HG03457 (cell line): Measurements from ENCODE around the gene MMP15.
"Not testable (repeated sequence)": the region's sequence is repeated elsewhere in the genome, so short reads cannot be mapped to it uniquely, and the experiment has no call there.

Experiments
- ATAC-seq: cut with Tn5 transposase; IDR thresholded peaks from one replicate; pipeline ENCODE4 v1.9.1; 2021; ENCODE audit warnings: moderate number of reproducible peaks; ENCODE audit not compliant: unreplicated experiment

The MMP15 gene

GRCh38 chr16:57996406-57997175, 29.0 kb upstream of the MMP15 start:
- no peak for ATAC-seq

DNA sequence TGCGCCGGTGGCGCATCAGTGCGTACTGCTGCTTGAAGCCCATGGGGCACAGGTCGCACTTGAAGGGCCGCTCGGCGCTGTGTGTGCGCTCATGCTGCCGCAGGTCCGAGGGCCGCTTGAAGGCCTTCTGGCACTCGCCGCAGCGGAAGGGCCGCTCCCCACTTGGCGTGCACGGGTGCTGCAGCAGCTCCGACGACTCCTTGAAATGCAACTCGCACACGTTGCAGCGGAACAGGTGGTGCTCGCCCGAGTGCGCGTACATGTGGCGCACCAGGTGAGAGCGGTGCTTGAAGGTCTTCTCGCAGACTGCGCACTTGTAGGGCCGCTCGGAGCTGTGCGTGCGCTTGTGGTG, 28.4 kb upstream of the MMP15 start:
- no peak for ATAC-seq

- ATAC-seq, result no peak
These were observed 27.9 kb upstream of the MMP15 start for GRCh38 chr16:57997528-57998265.

DNA sequence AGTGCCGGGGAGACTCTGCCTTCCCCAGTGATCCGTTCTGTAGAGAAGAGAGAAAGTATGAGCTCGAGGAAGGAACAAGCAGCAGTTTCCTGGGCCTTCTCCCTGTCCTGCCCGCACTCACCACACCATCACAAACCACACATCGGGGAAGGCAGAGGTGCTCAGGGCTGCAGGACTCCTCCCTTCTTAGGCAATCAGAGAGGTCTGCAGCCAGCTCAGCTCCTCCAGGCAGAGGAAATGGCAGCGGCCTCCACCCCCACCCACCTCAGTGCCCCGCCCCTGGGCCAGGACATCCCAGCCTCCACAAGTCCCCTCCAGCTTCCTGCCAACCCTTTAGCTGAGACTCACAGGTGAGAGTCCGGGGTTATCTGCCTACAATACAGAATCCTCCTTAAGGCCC, 27.1 kb upstream of the MMP15 start:
- no peak for ATAC-seq

DNA sequence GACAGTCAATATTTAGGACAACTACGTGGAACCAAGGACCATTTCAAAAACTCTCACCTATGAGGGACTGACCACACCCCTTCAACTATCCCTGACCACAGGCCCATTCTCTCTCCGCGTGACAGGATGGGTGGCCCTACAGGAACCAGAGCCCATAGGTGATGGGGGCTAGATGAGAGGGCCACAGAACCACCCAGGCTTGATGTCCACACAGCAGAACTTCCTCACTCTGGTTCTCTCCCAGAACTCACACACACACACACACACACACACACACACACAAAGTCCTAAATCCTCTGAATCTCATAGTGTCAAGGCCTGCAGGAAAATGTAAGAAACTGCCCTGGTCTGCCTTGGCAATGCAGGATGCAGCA, 26.6 kb upstream of the MMP15 start:
- no peak for ATAC-seq

DNA sequence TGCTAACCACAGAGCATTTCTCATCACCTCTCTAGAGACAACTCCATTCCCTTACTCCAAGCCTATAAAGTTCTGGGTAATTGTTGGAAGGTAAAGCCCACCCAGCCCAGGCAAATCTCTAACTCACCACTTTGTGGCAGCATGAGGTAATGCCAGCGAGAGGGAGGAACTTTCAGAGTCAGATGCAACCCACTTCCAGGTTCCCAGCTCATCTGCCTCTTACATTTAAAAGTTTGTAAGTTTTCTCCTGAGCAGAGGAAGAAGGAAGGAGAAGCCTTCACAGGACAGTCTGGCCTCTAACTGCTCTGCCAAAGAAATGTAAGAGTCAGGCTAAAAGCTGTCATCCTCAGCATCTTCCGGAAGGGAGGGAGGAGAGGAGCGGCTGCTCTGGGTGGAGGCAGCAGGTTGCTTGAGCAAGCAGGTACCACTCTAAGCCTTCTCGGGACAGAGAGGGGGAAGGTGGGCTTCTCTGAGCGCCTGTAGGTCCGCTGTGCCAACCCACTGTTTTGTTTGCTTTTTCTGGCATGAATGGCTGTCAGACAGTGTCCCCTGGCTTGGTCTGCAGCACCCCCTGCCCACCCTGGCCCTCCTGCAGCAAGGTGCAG, 26.1 kb upstream of the MMP15 start:
- ATAC-seq, result no peak

DNA sequence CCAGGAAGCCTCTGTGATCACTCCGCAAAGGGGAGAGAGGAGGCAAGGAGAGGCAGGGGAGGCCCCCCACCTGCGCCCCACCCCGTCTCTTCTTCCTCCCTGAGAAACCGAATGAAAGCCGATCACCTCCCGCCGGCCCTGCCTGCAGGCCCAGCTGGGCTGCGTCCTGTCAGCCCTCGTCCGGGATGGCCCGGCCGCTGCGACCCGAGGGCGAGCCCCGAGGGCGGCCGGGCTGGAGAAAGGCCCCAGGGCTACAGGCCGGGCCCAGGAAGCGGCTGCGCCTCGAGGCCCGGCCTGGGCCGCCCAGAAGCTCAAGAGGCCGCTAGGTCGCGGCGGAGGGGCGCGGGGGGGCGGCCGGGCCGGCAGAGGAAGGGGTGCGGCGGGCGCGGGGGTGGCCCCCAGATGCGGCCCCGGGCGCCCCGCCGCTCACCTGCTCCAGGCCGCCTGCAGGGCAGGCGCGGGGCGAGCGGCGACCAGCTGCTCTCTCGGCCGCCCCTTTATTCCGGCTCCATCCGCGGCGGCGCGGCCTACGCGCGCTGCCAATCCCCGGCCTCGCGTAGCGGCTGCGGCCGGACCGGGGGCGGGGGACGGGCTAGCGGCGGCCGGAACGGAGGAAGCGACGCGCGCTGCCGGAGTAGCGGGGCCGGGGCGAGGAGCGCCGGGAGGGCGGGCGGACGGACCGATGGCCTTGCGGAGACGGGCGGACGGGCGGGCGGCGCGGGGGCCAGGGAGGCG, 25.4 kb upstream of the MMP15 start, which contains the start of gene ZNF319:
Gene ZNF319, minus strand, starts transcription at position 702 of the 735 bp plus-strand sequence. CDS start 2,407 bp downstream, outside the sequence.
- peak; percentile 16 for ATAC-seq

- peak; percentile 62 for ATAC-seq
These were observed 24.6 kb upstream of the MMP15 start, which contains the start of gene USB1 for GRCh38 chr16:58000706-58001676. Gene USB1, plus strand, starts transcription at chr16:58001407. Its CDS starts 77 bp downstream, at chr16:58001484.

DNA sequence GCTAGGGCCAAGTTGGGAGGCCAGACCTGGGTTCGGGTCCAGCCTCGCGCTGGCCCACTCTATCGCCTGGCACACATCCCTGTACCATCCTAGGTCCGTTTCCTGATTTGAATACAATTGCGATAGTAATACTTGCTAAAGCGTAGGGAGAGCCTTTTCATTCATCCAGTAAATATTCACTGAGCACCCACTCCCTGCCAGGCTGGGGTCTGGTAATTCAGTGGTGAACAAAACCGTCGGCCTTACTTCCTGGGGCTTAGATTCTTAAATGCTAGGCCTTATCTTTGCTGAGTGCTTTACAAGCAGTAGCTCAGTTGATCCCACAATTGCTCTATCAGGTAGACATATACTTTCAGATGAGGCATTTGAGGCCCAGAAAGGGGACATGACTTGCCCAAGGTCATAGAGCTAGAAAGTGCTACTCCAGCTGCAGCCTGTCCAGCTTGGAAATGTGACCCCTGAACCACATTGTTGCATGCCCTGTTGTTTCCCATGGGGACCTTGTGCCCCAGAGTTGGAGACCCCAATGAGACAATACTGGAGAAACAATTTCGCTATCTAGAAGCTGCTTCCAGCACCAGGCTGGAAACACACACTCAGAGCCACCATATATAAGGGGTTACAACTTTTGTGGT, 23.7 kb upstream of the MMP15 start:
- ATAC-seq, result no peak

GRCh38 chr16:58002416-58002800, 23.1 kb upstream of the MMP15 start:
- ATAC-seq, result no peak

GRCh38 chr16:58002936-58003335, 22.6 kb upstream of the MMP15 start:
- ATAC-seq, result no peak

DNA sequence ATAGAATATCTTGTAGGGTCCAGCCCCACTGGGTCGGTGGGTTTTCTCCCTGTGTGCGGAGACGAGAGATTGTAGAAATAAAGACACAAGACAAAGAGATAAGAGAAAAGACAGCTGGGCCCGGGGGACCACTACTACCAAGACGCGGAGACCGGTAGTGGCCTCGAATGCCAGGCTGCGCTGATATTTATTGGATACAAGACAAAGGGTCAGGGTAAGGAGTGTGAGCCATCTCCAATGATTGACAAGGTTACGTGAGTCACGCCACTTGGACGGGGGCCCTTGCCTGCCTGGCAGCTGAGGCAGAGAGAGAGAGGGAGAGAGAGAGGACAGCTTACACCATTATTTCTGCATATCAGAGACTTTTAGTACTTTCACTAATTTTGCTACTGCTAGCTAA, 20.8 kb upstream of the MMP15 start:
- ATAC-seq, result not testable (repeated sequence)

DNA sequence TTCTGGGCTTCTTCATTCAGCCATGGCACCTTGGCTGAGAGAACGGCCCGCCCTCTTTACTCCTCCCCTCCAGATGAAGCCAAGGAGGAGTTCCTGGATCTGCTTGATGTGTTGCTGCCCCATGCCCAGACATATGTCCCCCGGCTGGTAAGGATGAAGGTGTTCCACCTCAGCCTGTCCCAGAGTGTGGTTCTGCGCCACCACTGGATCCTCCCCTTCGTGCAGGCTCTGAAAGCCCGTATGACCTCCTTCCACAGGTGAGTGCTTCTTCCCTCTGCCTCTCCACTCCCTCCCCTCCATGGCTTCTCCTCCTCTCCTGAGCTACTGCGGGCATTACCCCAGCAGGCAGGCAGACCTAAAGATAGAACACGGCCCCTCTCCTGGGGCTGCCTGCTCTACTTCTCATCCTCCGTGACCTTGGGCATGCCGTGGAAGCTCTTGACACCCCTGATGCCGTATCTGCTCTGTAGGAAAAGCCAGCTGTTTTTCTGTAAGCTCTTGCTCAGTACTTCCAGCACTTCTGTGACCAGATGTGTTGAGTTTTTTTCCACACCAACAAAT, 15.6 kb upstream of the MMP15 start:
- ATAC-seq, result no peak

DNA sequence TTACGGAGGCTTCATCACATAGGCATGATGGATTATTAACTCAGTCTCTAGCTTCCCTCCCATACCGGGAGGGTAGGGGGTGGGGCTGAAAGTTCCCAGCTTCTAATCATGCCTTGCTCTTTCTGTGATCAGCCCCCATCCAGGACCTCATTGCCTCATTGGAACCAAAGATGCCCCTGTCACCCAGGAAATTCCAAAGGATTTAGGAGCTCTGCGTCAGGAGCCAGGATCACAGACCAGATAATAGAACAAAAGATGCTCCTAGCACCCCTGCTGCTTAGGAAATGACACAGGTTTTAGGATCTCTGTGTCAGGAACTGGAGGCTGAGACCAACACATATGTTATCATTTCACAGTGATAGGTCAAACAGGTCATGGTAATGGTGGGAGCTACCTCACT, 14.7 kb upstream of the MMP15 start:
- ATAC-seq, result no peak

DNA sequence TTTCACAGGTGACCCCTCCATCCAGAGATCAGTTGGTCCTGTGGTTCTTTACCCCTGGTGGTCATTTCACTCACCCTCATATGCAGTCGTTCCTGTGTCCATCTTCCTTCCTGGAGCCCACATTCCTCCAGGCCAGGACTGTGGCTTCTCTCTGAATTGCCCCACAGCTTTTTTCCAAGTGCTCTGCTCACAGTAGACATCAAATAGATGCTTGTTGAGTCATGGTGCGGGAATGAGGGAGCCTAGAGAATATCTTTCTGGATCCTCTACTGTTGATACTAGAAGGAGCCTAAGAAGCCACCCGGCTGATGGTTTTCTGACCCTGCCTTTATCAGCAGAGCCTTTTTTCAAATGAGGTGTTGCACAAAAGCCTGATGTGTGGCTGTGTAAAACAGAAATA, 13.9 kb upstream of the MMP15 start:
- no peak for ATAC-seq

DNA sequence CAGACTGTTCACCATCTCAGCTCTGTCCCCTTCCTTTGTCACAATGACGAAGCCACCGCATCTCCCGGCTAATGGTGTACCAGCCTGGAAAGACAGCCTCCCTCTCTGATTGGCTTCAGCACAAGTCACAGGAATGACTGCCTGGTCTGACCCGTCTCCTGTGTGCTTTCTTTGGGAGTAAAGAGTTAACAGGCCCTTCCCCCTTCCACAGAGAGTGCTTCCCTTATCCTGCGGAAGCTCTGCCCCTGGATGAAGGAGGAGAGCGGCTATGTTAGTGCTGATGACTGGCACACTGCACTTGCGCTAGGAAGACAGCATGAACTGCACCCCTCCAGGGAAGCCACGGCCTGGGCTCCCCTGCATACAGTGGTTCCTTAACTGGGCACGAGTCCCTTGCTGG, 13.1 kb upstream of the MMP15 start:
- ATAC-seq, result no peak

DNA sequence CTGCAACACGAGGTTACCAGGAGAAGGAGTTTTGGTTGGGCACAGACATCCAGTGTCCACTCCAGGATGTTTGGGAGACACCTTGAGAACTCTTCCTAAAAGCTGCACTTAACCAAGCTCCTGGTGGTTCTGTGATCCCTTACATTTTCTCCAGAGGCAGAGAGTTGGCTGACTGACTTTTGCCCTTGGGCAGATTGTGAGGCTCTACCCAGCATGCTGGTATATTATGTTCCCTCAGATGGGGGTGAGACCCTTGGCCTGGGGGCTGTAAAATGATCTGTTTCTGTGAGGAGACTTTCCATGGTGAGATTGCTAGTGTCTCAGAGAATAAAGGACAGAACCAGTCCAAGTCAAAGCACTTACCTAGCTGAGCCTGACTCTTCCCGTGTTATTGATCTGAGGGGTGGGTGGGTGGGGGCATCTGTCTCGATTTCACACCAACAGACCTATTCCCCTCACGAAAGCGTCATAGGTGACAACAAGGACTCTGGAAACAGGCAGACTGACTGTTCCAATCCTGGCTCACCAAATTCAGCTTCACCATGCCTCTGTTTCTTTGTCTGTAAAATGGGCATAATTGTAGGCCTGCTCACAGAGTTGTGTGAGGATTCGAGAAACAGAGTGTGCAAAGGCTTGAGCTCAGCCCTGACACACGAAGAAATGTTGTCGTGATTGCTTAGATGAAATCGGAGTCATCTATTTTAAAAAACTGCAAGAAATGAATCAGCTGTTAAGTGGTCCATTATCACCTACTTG, 12.2 kb upstream of the MMP15 start:
- ATAC-seq, result no peak

- ATAC-seq, result no peak
These were observed 8.6 kb upstream of the MMP15 start for GRCh38 chr16:58016840-58017446.
